ENCODE data around the gene CD2AP. TPM values are rescaled to one million over a fixed set of nuclear protein-coding genes. Genes with fewer than 3 reads are reported as not detected.
"Not testable (repeated sequence)": the region's sequence is repeated elsewhere in the genome, so short reads cannot be mapped to it uniquely, and the experiment has no call there.

The CD2AP gene
- total RNA-seq, 5 donors from 2014 or later (not counting 1 experiment from before 2014, with no cell fraction given) = 22.3 to 39.7 (median 23.6) TPM

DNA sequence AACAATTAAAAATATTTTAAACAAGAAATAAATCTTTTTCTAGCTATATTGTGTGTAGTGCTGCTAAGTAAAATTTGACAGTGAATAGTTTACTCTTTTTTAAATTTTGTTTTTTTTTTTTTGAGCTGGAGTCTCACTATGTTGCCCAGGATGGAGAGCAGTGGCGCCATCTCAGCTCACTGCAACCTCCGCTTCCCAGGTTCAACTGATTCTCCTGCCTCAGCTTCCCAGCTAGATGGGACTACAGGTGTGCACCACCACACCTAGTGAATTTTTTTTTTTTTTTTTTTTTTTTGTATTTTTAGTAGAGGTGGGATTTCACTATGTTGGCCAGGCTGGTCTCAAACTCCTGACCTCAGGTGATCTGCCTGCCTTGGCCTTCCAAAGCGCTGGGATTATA is 75.7 kb downstream of the CD2AP start:
- not testable (repeated sequence) for H3K4me3 Mint-ChIP-seq; H3K4me3 ChIP-seq (ENCODE audit: control insufficient read depth in 1 of 2, extremely low read depth in 1 of 2, low read length in 1 of 2); H3K4me1 Mint-ChIP-seq; H3K4me1 ChIP-seq (ENCODE audit: control insufficient read depth in 1 of 2, extremely low read depth in 1 of 2, insufficient read depth in 2 of 2, low read length in 2 of 2); H3K36me3 ChIP-seq (ENCODE audit: control insufficient read depth in 2 of 2, extremely low read depth in 1 of 2, insufficient read depth in 1 of 2, low read length in 1 of 2); H3K9me3 ChIP-seq; DNase-seq; H3K27ac Mint-ChIP-seq; H3K27ac ChIP-seq (ENCODE audit: low read length); H3K27me3 ChIP-seq (replicated peaks in 1 of 2; ENCODE audit: control insufficient read depth in 2 of 2, extremely low read depth in 1 of 2, insufficient read depth in 2 of 2, low read length in 1 of 2); ATAC-seq (replicated peaks in 1 of 4); H3K27me3 Mint-ChIP-seq
- POLR2A ChIA-PET = interaction anchor here in 1 of 2 donors (0.6 kb wide), 1 partner anchor 20 kb away, joined by 3 read pairs; no protein-coding TSS in a partner anchor
- H3K9me3 Mint-ChIP-seq = peaks cover 0 to 15% (median 2%) of the 10 kb centered on the region in 3 donors
- peaks cover 60% of the 10 kb centered on the region for H3K36me3 Mint-ChIP-seq
- CTCF ChIA-PET = interaction anchor here in 1 of 2 donors (0.8 kb wide), 1 partner anchor 55 kb away, joined by 4 read pairs; no protein-coding TSS in a partner anchor
- WGBS (ENCODE audit: insufficient coverage) = no CpG with 5 or more reads among the region's 3 CpGs

DNA sequence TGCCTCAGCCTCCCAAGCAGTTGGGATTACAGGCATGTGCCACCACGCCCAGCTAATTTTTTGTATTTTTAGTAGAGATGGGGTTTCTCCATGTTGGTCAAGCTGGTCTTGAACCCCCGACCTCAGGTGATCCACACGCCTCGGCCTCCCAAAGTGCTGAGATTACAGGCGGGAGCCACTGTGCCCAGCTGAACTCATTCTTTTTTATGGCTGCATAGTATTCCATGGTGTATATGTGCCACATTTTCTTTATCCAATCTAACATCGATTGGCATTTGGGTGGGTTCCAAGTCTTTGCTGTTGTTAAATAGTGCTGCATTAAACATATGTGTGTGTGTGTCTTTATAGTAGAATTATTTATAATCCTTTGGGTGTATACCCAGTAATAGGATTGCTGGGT is 78.9 kb downstream of the CD2AP start:
- ATAC-seq (replicated peaks in 1 of 4); POLR2A ChIA-PET; H3K36me3 ChIP-seq (ENCODE audit: control insufficient read depth in 2 of 2, extremely low read depth in 1 of 2, insufficient read depth in 1 of 2, low read length in 1 of 2); H3K27ac ChIP-seq (ENCODE audit: low read length); H3K4me1 ChIP-seq (ENCODE audit: control insufficient read depth in 1 of 2, extremely low read depth in 1 of 2, insufficient read depth in 2 of 2, low read length in 2 of 2); H3K9me3 ChIP-seq; H3K27ac Mint-ChIP-seq; H3K27me3 ChIP-seq (replicated peaks in 1 of 2; ENCODE audit: control insufficient read depth in 2 of 2, extremely low read depth in 1 of 2, insufficient read depth in 2 of 2, low read length in 1 of 2); H3K4me1 Mint-ChIP-seq; H3K4me3 Mint-ChIP-seq; DNase-seq; H3K27me3 Mint-ChIP-seq; H3K4me3 ChIP-seq (ENCODE audit: control insufficient read depth in 1 of 2, extremely low read depth in 1 of 2, low read length in 1 of 2): not testable (repeated sequence)
- WGBS (ENCODE audit: insufficient coverage) = no CpG with 5 or more reads among the region's 6 CpGs
- Mint-ChIP-seq H3K36me3 (peaks cover 64% of the 10 kb centered on the region), H3K9me3 (peaks cover 0 to 10% (median 2%) of the 10 kb centered on the region in 3 donors)
- CTCF ChIA-PET = interaction anchor here in 1 of 2 donors (0.7 kb wide), 1 partner anchor 137 kb away, joined by 5 read pairs; no protein-coding TSS in a partner anchor

DNA sequence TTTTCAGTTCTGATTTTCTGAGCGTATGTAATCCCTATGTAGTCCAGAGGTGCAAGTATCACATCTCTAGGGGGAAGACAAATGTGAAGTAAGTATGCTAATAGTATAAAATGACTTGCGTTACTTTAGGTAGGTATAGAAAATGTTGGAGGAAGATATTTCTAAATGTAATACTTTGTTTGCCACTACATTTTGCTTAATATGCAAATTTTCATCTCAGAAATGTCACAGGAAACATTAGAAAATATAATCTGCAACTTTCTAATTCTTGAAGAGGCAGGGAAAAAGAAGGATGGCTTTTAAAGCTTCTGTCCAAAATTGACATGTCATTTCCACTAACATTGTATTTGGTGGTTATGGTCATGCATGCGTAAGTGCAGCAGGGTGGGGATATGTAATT is 85.6 kb downstream of the CD2AP start:
- ChIA-PET CTCF (no interaction called here), POLR2A (interaction anchor here in 1 of 2 donors (1.1 kb wide), 1 partner anchor 37 kb away, joined by 3 read pairs; no protein-coding TSS in a partner anchor)
- no peaks in the 10 kb centered on the region for H3K27me3 Mint-ChIP-seq
- H3K27ac Mint-ChIP-seq = no peak overlapping the region
- H3K27ac ChIP-seq (ENCODE audit: low read length) = no peak overlapping the region
- DNase-seq (no peak), ATAC-seq (replicated peaks in 1 of 4) (no peak)
- peaks cover 39% of the 10 kb centered on the region for H3K36me3 Mint-ChIP-seq
- no peaks in the 10 kb centered on the region for H3K27me3 ChIP-seq (replicated peaks in 1 of 2; ENCODE audit: control insufficient read depth in 2 of 2, extremely low read depth in 1 of 2, insufficient read depth in 2 of 2, low read length in 1 of 2)
- H3K4me3 Mint-ChIP-seq = no peak overlapping the region
- no peaks in the 10 kb centered on the region for H3K9me3 ChIP-seq
- no peak overlapping the region for H3K4me3 ChIP-seq (ENCODE audit: control insufficient read depth in 1 of 2, extremely low read depth in 1 of 2, low read length in 1 of 2)
- H3K9me3 Mint-ChIP-seq = no peaks in the 10 kb centered on the region
- no peaks in the 10 kb centered on the region for H3K4me1 ChIP-seq (ENCODE audit: control insufficient read depth in 1 of 2, extremely low read depth in 1 of 2, insufficient read depth in 2 of 2, low read length in 2 of 2)
- no CpG with 5 or more reads among the region's 3 CpGs for WGBS (ENCODE audit: insufficient coverage)
- H3K4me1 Mint-ChIP-seq = peaks cover 0 to 9% (median 5%) of the 10 kb centered on the region in 3 donors
- H3K36me3 ChIP-seq (ENCODE audit: control insufficient read depth in 2 of 2, extremely low read depth in 1 of 2, insufficient read depth in 1 of 2, low read length in 1 of 2) = no peaks in the 10 kb centered on the region

DNA sequence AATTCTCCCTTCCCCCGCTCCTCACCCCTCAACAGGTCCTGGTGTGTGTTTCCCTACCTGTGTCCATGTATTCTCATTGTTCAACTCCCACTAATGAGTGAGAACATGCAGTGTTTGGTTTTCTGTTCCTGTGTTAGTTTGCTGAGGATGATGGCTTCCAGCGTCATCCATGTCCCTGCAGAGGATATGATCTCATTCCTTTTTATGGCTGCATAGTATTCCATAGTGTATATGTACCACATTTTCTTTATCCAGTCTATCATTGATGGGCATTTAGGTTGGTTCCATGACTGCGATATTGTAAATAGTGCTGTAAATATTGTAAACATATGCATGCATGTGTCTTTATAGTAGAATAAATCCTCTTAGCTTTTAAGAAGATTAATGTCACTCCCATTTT is 89.0 kb downstream of the CD2AP start:
- H3K27ac ChIP-seq (ENCODE audit: low read length); POLR2A ChIA-PET; H3K9me3 ChIP-seq; ATAC-seq (replicated peaks in 1 of 4); H3K4me1 Mint-ChIP-seq; H3K4me3 ChIP-seq (ENCODE audit: control insufficient read depth in 1 of 2, extremely low read depth in 1 of 2, low read length in 1 of 2); H3K27me3 Mint-ChIP-seq; H3K4me1 ChIP-seq (ENCODE audit: control insufficient read depth in 1 of 2, extremely low read depth in 1 of 2, insufficient read depth in 2 of 2, low read length in 2 of 2); H3K9me3 Mint-ChIP-seq; H3K36me3 ChIP-seq (ENCODE audit: control insufficient read depth in 2 of 2, extremely low read depth in 1 of 2, insufficient read depth in 1 of 2, low read length in 1 of 2); CTCF ChIA-PET; H3K27me3 ChIP-seq (replicated peaks in 1 of 2; ENCODE audit: control insufficient read depth in 2 of 2, extremely low read depth in 1 of 2, insufficient read depth in 2 of 2, low read length in 1 of 2); H3K4me3 Mint-ChIP-seq; DNase-seq; H3K27ac Mint-ChIP-seq: not testable (repeated sequence)
- H3K36me3 Mint-ChIP-seq = peaks cover 13% of the 10 kb centered on the region
- no CpG with 5 or more reads among the region's 3 CpGs for WGBS (ENCODE audit: insufficient coverage)

DNA sequence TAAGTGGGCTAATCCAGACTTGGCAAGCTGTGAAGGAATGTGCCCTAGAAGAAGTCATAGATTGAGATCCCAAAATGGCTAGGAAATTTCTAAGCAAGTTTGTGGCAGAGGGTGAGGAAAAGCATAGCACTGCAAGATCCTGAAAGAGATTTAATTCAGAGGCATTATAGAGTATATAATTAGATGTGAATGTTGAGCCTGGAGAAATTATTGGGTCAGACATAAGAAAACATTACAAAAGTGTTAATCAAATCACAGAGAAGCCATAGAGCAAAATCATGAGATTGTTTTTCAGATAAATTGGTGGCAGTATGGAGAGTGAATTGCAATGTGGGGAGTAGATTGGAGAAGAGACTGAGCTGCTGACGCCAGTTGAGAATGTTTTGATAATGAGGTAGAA is 90.0 kb downstream of the CD2AP start:
- no peaks in the 10 kb centered on the region for H3K36me3 ChIP-seq (ENCODE audit: control insufficient read depth in 2 of 2, extremely low read depth in 1 of 2, insufficient read depth in 1 of 2, low read length in 1 of 2)
- H3K27me3 Mint-ChIP-seq = no peaks in the 10 kb centered on the region
- ATAC-seq (replicated peaks in 1 of 4) = no peak
- H3K36me3 Mint-ChIP-seq = peaks cover 13% of the 10 kb centered on the region
- H3K4me1 Mint-ChIP-seq = peaks cover 4 to 15% (median 9%) of the 10 kb centered on the region in 3 donors
- DNase-seq = no peak
- no peaks in the 10 kb centered on the region for H3K27me3 ChIP-seq (replicated peaks in 1 of 2; ENCODE audit: control insufficient read depth in 2 of 2, extremely low read depth in 1 of 2, insufficient read depth in 2 of 2, low read length in 1 of 2)
- POLR2A ChIA-PET = no interaction called here
- no peak overlapping the region for H3K27ac Mint-ChIP-seq
- no peaks in the 10 kb centered on the region for H3K9me3 Mint-ChIP-seq
- no peak overlapping the region for H3K4me3 Mint-ChIP-seq
- WGBS (ENCODE audit: insufficient coverage) = 100% methylated on average over 1 of the region's 1 CpG
- H3K27ac ChIP-seq (ENCODE audit: low read length) = no peak overlapping the region
- CTCF ChIA-PET = no interaction called here
- H3K4me1 ChIP-seq (ENCODE audit: control insufficient read depth in 1 of 2, extremely low read depth in 1 of 2, insufficient read depth in 2 of 2, low read length in 2 of 2) = peaks cover 0 to 4% of the 10 kb centered on the region in 2 experiments
- H3K4me3 ChIP-seq (ENCODE audit: control insufficient read depth in 1 of 2, extremely low read depth in 1 of 2, low read length in 1 of 2) = no peak overlapping the region
- no peaks in the 10 kb centered on the region for H3K9me3 ChIP-seq

DNA sequence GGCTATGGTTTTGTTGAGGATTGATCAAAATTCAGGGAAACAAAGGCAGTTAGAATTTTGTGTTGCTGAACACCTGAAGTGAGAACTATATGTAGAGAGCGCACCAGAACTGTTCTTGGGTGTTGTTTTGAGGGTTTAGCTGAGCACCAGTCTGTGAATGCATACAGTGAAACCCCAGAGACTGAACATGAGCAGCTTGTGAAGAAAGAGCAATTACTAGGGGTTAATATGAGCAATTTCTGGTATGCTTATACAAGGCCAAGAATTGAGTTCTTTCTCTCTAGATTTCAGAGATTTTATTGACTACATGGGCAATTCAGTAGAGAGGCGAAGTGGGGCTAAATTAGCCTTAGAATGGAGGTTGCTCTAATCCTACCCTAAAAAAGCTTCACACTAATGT is 93.9 kb downstream of the CD2AP start:
- H3K4me1 ChIP-seq (ENCODE audit: control insufficient read depth in 1 of 2, extremely low read depth in 1 of 2, insufficient read depth in 2 of 2, low read length in 2 of 2) = peaks cover 0 to 4% of the 10 kb centered on the region in 2 experiments
- POLR2A ChIA-PET = no interaction called here
- no peak overlapping the region for H3K4me3 Mint-ChIP-seq
- 100% methylated on average over 1 of the region's 2 CpGs for WGBS (ENCODE audit: insufficient coverage)
- CTCF ChIA-PET = no interaction called here
- no peak overlapping the region for H3K4me3 ChIP-seq (ENCODE audit: control insufficient read depth in 1 of 2, extremely low read depth in 1 of 2, low read length in 1 of 2)
- H3K36me3 ChIP-seq (ENCODE audit: control insufficient read depth in 2 of 2, extremely low read depth in 1 of 2, insufficient read depth in 1 of 2, low read length in 1 of 2) = peaks cover 0 to 5% of the 10 kb centered on the region in 2 donors
- H3K27ac Mint-ChIP-seq = no peak overlapping the region
- H3K36me3 Mint-ChIP-seq = peaks cover 11% of the 10 kb centered on the region
- H3K9me3 Mint-ChIP-seq = no peaks in the 10 kb centered on the region
- no peak overlapping the region for H3K27ac ChIP-seq (ENCODE audit: low read length)
- no peaks in the 10 kb centered on the region for H3K9me3 ChIP-seq
- no peaks in the 10 kb centered on the region for H3K27me3 Mint-ChIP-seq
- ATAC-seq (replicated peaks in 1 of 4) (no peak), DNase-seq (no peak)
- no peaks in the 10 kb centered on the region for H3K27me3 ChIP-seq (replicated peaks in 1 of 2; ENCODE audit: control insufficient read depth in 2 of 2, extremely low read depth in 1 of 2, insufficient read depth in 2 of 2, low read length in 1 of 2)
- peaks cover 4 to 15% (median 6%) of the 10 kb centered on the region in 3 donors for H3K4me1 Mint-ChIP-seq

Data from T-cell (primary cell).